OCI-M2 (cell line): ENCODE data around the gene ZNF417.
"Not testable (repeated sequence)": the region's sequence is repeated elsewhere in the genome, so short reads cannot be mapped to it uniquely, and the experiment has no call there.

Source experiments
- DNase-seq: peaks from one replicate; lab custom pipeline; 2025; ENCODE audit not compliant: unreplicated experiment; lab: John Stamatoyannopoulos, UW

ZNF417 gene

DNA sequence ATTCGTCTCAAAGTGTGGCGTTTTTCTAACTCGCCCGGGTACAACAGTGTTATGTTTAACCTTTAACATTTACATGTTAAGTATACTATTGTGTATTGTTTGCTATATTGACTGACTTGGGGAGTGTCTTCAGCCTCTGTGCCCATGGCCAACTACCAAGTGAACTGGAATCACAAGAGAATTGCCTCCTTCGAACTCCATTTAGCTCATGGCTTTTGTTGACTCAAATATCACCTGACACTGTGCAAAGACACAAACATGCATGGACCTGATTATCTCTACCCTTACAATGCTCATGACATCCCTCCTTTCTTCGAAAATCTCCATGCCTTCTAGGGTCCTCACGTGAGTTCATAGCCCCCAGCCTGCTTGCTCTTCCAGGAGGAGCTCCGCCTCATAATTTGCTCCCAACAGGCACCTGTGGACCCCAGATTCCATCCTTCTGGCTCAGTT lies 28.3 kb downstream of the ZNF417 start:
- DNase-seq: no peak

DNA sequence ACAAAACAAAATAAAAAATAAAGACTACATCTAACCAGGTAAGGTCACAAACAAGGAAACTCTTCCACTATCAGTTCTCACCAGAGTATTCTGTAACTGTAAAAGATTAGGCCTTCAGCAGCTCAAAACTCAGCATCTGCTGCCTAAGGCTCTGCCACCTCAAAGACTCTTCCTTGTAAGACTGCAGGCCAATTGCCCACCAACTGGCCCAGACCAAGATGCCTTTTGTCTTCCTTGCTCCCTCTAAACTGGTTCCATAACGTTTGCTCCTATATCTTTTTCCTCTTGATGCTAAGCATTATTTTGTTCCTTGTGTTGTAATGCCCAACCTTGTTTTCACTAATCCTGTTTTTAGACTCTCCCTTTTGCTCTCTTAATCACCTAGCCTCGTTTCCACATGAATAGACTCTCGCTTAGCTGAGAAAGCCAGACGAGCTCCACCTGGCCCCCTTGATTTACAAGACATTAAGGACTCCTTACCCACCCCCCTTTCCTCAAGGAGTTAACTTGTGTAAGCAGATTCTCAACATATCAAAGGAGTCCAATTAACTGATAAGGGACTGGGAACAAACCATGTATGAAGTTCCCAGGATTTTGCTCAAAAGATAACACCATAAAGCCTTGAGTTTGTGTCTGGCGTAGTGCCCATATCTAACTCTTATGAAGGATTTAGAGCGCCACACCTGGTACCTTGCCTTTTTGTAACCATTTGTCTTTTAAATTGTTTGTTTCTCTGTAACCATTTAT lies 29.0 kb downstream of the ZNF417 start:
- DNase-seq: no peak

DNA sequence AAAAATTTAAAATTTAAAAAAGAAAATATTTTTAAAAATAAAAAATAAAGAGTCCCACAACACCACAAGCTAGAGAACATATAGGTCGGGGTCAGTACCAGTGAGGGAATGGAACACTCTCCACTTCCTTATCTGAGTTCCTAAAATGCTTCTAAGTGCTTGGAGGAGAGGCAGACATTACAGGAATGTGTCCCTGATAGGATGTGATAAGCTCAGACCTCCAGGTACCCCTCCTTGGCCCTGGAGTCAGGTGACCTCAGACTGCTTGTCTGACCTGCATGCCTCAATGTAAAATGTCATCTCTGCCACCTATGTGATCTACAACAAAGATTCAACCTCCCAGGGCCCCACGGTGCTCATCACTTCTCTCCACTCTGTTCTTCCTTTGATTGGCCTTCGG lies 30.3 kb downstream of the ZNF417 start:
- DNase-seq: no peak

DNA sequence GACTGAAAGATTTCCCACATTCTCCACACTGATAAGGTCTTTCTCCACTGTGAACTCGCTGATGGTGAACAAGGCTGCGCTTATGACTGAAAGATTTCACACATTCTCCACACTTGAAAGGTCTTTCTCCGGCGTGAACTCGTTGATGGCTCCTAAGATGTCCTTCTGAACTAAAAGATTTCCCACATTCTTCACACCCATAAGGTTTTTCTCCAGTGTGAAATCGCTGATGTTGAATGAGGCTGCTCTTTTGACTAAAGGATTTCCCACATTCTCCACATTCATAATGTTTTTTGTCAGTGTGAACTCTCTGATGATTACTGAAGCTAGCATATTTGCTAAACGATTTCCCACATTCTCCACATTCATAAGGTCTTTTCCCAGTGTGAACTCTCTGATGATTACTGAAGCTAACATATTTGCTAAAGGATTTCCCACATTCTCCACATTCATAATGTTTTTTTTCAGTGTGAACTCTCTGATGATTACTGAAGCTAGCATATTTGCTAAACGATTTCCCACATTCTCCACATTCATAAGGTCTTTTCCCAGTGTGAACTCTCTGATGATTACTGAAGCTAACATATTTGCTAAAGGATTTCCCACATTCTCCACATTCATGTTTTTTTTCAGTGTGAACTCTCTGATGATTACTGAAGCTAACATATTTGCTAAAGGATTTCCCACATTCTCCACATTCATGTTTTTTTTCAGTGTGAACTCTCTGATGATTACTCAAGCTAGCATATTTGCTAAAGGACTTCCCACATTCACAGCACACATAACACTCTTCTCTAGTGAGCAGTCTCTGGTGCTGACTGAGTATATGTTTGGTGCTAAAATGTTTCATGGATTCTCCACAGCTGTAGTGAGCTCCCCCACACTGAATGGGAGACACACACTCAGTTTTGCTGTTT lies 42.3 kb downstream of the ZNF417 start:
- not testable (repeated sequence) for DNase-seq

DNA sequence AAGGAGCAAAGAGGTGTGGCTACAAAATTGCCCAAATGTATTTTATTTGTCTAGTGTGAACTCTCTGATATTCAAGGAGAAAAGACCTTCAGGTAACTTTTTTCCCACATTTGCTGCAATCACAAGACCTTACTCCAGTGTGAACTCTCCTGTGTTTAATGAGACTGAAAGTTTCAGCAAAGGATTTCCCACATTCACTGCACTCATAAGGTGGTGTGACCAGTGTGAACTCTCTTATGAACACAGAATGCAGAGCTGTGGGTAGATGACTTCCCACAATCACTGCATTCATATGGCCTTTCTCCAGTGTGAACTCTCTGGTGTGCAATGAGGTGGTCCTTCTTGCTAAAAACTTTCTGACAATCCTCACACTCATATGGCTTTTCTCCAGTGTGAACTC lies 43.9 kb downstream of the ZNF417 start:
- no peak for DNase-seq

DNA sequence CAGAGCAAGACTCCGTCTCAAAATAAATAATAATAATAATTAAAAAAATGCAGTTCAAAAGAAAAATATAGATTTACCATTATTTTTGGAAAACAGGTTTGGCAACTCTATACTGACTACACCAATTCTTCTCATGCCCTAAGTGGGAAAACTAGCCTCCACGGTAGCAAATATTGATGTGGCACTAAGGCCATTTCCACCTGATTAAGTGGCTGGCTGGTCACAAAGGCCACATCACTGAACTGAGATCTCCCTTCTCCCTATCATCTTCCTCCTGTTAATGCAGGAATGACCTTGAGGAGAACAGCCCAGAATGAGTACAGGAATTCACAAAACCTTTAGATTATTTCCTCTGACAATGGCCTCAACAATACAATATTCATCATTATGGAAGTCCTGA lies 46.2 kb downstream of the ZNF417 start:
- DNase-seq: no peak

DNA sequence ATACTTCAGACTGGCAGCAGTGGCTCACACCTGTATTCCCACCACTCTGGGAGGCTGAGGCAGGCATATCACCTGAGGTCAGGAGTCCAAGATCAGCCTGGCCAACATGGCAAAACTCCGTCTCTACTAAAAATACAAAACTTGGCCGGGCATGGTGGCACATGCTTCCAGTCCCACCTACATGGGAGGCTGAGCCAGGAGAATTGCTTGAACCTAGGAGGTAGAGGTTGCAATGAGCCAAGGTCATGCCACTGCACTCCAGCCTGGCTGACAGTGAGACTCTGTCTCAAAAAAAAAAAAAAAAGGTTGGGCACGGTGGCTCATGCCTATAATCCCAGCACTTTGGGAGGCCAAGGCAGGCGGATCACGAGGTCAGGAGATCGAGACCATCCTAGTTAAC lies 46.7 kb downstream of the ZNF417 start:
- not testable (repeated sequence) for DNase-seq

DNA sequence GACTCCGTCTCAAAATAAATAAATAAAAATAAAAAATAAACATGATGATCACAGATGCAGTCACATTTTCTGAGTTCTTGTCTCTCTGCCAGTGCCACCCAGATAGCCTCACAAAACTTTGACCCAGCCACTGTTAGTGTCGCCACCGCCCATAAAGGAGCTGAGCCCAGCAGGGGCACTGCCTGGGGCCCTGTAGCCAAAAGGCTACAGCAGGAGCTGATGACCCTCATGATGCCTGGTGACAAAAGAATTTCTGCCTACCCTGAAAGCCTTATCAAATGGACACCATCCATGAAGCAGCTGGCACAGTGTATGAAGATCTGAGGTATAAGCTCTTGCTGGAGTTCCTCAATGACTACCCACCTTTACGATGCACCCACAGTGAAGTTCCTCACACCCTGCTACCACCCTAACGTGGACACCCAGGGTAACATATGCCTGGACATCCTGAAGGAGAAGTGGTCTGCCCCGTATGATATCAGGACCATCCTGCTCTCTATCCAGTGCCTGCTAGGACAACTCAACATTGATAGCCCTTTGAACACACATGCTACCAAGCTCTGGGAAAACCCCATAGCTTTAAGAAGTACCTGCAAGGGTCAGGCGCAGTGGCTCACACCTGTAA lies 48.4 kb downstream of the ZNF417 start:
- DNase-seq: no peak
